SKM-1 (cell line): ENCODE measurements around the gene LMCD1.

Experiments
- DNase-seq: peaks from one replicate; lab custom pipeline; 2025; ENCODE audit not compliant: unreplicated experiment; lab: John Stamatoyannopoulos, UW

LMCD1 gene

GRCh38 chr3:8501371-8502131 lies at the start of gene LMCD1:
Gene LMCD1 (plus strand): TSS chr3:8501823. CDS start chr3:8501939, 116 bp downstream.
- DNase-seq, result peak; percentile 52

- no peak for DNase-seq
Measured at GRCh38 chr3:8452112-8452511, 49.5 kb upstream of the LMCD1 start.

- no peak for DNase-seq
Measured at GRCh38 chr3:8453153-8453552, 48.5 kb upstream of the LMCD1 start.

GRCh38 chr3:8455526-8456411 lies 45.9 kb upstream of the LMCD1 start:
- DNase-seq, result no peak

GRCh38 chr3:8456412-8456811 lies 45.2 kb upstream of the LMCD1 start:
- no peak for DNase-seq

- DNase-seq, result no peak
Measured at GRCh38 chr3:8457039-8457438, 44.6 kb upstream of the LMCD1 start.

GRCh38 chr3:8458238-8458661 lies 43.4 kb upstream of the LMCD1 start:
- DNase-seq, result no peak

GRCh38 chr3:8458711-8459110 lies 42.9 kb upstream of the LMCD1 start:
- DNase-seq, result no peak

- DNase-seq, result no peak
Measured at GRCh38 chr3:8460050-8460708, 41.4 kb upstream of the LMCD1 start.

GRCh38 chr3:8460815-8461456 lies 40.7 kb upstream of the LMCD1 start:
- no peak for DNase-seq

GRCh38 chr3:8464668-8465067 lies 37.0 kb upstream of the LMCD1 start:
- no peak for DNase-seq

GRCh38 chr3:8466526-8466925 lies 35.1 kb upstream of the LMCD1 start:
- no peak for DNase-seq

GRCh38 chr3:8470801-8471200 lies 30.8 kb upstream of the LMCD1 start:
- DNase-seq, result no peak

GRCh38 chr3:8472549-8472948 lies 29.1 kb upstream of the LMCD1 start:
- no peak for DNase-seq

GRCh38 chr3:8473029-8473428 lies 28.6 kb upstream of the LMCD1 start:
- no peak for DNase-seq

- DNase-seq, result no peak
Measured at GRCh38 chr3:8473990-8474389, 27.6 kb upstream of the LMCD1 start.

- DNase-seq, result no peak
Measured at GRCh38 chr3:8474991-8475390, 26.6 kb upstream of the LMCD1 start.

GRCh38 chr3:8480699-8481098 lies 20.9 kb upstream of the LMCD1 start:
- DNase-seq, result no peak

- no peak for DNase-seq
Measured at GRCh38 chr3:8481380-8481779, 20.2 kb upstream of the LMCD1 start.

GRCh38 chr3:8482263-8482662 lies 19.4 kb upstream of the LMCD1 start:
- DNase-seq, result no peak
